Measurements from ENCODE around the gene CREBRF.

The CREBRF gene

GRCh38 chr5:173180331-173180730, 124.2 kb downstream of the CREBRF start:
- H3K9me3 ChIP-seq (ENCODE audit: control insufficient read depth, insufficient read depth, low read length): no peaks in the 10 kb centered on the region
- H3K27me3 ChIP-seq (ENCODE audit: control insufficient read depth, insufficient read depth, low read length): no peaks in the 10 kb centered on the region
- H3K9ac ChIP-seq (ENCODE audit: low read depth, low read length): no peak overlapping the region
- H3K4me1 ChIP-seq (ENCODE audit: control insufficient read depth, insufficient read depth, low read length): peaks cover 4% of the 10 kb centered on the region
- no peaks in the 10 kb centered on the region for H3K36me3 ChIP-seq (ENCODE audit: control insufficient read depth, insufficient read depth, low read length)
- H3K27ac ChIP-seq (ENCODE audit: low read depth, low read length): no peak overlapping the region
- no peak overlapping the region for H3K4me3 ChIP-seq (ENCODE audit: low read depth, low read length)

GRCh38 chr5:173187054-173187743, 131.0 kb downstream of the CREBRF start:
- Histone ChIP-seq H3K4me3 (ENCODE audit: low read depth, low read length) (no peak overlapping the region), H3K9me3 (ENCODE audit: control insufficient read depth, insufficient read depth, low read length) (no peaks in the 10 kb centered on the region), H3K27ac (ENCODE audit: low read depth, low read length) (no peak overlapping the region), H3K36me3 (ENCODE audit: control insufficient read depth, insufficient read depth, low read length) (no peaks in the 10 kb centered on the region), H3K9ac (ENCODE audit: low read depth, low read length) (no peak overlapping the region), H3K27me3 (ENCODE audit: control insufficient read depth, insufficient read depth, low read length) (no peaks in the 10 kb centered on the region), H3K4me1 (ENCODE audit: control insufficient read depth, insufficient read depth, low read length) (no peaks in the 10 kb centered on the region)

- H3K27me3 ChIP-seq (ENCODE audit: control insufficient read depth, insufficient read depth, low read length): no peaks in the 10 kb centered on the region
- H3K9me3 ChIP-seq (ENCODE audit: control insufficient read depth, insufficient read depth, low read length): no peaks in the 10 kb centered on the region
- H3K9ac ChIP-seq (ENCODE audit: low read depth, low read length): no peak overlapping the region
- H3K27ac ChIP-seq (ENCODE audit: low read depth, low read length): no peak overlapping the region
- H3K36me3 ChIP-seq (ENCODE audit: control insufficient read depth, insufficient read depth, low read length): no peaks in the 10 kb centered on the region
- no peak overlapping the region for H3K4me3 ChIP-seq (ENCODE audit: low read depth, low read length)
- no peaks in the 10 kb centered on the region for H3K4me1 ChIP-seq (ENCODE audit: control insufficient read depth, insufficient read depth, low read length)
These were observed 132.1 kb downstream of the CREBRF start for GRCh38 chr5:173188280-173188679.

Measured in HUES48 (cell line).